IMR-90 (cell line): Measurements from ENCODE around the gene DPP6.

Experiments
- BHLHE40 ChIP-seq: fragments of 150-350 bp; IDR thresholded peaks from 2 replicates; pipeline ENCODE4 v1.6.1; 2016; ENCODE audit warnings: mild to moderate bottlenecking, low read depth, low read length
- CEBPB ChIP-seq: IDR thresholded peaks from 2 replicates; pipeline ENCODE4 v1.6.1; 2012; ENCODE audit warnings: low read depth, low read length, improper control_type of control experiment
- FOS ChIP-seq: fragments of 150-350 bp; IDR thresholded peaks from 2 replicates; pipeline ENCODE4 v1.6.1; 2016; ENCODE audit warnings: low read depth, low read length
- MAFK ChIP-seq: IDR thresholded peaks from 2 replicates; pipeline ENCODE4 v1.6.1; 2012; ENCODE audit warnings: low read depth, low read length, improper control_type of control experiment
- MAZ ChIP-seq: IDR thresholded peaks from 2 replicates; pipeline ENCODE4 v1.6.1; 2012; ENCODE audit warnings: low read depth, mild to moderate bottlenecking, low read length, improper control_type of control experiment, moderate library complexity, borderline replicate concordance
- MXI1 ChIP-seq: IDR thresholded peaks from 2 replicates; pipeline ENCODE4 v1.6.1; 2012; ENCODE audit warnings: low read depth, mild to moderate bottlenecking, low read length, moderate library complexity, borderline replicate concordance
- POLR2A ChIP-seq: IDR thresholded peaks from 2 replicates; pipeline ENCODE4 v1.6.1; 2012; ENCODE audit warnings: mild to moderate bottlenecking, low read depth, low read length
- RAD21 ChIP-seq: IDR thresholded peaks from 2 replicates; pipeline ENCODE4 v1.6.1; 2012; ENCODE audit warnings: low read length, improper control_type of control experiment
- RCOR1 ChIP-seq: IDR thresholded peaks from 2 replicates; pipeline ENCODE4 v1.6.1; 2012; ENCODE audit warnings: mild to moderate bottlenecking, low read length, improper control_type of control experiment; ENCODE audit not compliant: insufficient replicate concordance
- RFX5 ChIP-seq: IDR thresholded peaks from 2 replicates; pipeline ENCODE4 v1.8.0; 2012; ENCODE audit warnings: low read depth, mild to moderate bottlenecking, low read length, moderate library complexity
- SMC3 ChIP-seq: fragments of 150-350 bp; IDR thresholded peaks from 2 replicates; pipeline ENCODE4 v1.6.1; 2016; ENCODE audit warnings: low read depth, mild to moderate bottlenecking, antibody characterized with exemption, low read length, moderate library complexity
- TF ChIP-seq, protein P1 (sequence below): fragments of 150-350 bp; IDR thresholded peaks from 2 replicates; pipeline ENCODE4 v1.6.1; 2017; ENCODE audit warnings: mild to moderate bottlenecking, antibody characterized with exemption, low read length, low read depth
- TF ChIP-seq, protein P2 (sequence below): conservative IDR thresholded peaks from 2 replicates; pipeline ENCODE4 v1.5.1; 2012; ENCODE audit warnings: mild to moderate bottlenecking, low read depth, low read length, improper control_type of control experiment

DNA sequence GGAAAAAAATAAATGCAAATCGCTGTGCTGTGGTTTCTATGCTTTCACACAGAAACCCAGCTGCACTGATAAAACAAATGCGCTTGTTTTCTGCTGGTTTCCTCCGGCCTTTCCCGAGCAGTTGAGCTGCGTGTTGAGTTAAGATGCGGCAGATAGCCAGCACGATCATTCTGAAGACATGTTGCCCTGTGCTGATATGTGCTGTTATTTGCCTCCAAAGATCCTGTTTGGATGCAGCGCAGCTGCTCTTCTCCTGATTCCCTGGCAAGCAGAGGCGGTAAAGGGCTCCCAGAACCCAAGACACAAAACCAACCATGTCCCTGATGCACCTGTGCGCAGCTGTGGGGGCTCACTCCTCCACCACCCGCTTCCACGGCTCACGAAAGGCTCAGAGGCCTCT is 725.3 kb downstream of the DPP6 start:
- TF ChIP-seq, protein P1, sequence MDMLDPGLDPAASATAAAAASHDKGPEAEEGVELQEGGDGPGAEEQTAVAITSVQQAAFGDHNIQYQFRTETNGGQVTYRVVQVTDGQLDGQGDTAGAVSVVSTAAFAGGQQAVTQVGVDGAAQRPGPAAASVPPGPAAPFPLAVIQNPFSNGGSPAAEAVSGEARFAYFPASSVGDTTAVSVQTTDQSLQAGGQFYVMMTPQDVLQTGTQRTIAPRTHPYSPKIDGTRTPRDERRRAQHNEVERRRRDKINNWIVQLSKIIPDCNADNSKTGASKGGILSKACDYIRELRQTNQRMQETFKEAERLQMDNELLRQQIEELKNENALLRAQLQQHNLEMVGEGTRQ, result no peak
- TF ChIP-seq MXI1 (no peak), CEBPB (no peak), POLR2A (no peak), RAD21 (no peak), FOS (no peak), SMC3 (no peak), RCOR1 (no peak), MAFK (no peak), RFX5 (no peak), MAZ (no peak), BHLHE40 (no peak)
- TF ChIP-seq, protein P2, sequence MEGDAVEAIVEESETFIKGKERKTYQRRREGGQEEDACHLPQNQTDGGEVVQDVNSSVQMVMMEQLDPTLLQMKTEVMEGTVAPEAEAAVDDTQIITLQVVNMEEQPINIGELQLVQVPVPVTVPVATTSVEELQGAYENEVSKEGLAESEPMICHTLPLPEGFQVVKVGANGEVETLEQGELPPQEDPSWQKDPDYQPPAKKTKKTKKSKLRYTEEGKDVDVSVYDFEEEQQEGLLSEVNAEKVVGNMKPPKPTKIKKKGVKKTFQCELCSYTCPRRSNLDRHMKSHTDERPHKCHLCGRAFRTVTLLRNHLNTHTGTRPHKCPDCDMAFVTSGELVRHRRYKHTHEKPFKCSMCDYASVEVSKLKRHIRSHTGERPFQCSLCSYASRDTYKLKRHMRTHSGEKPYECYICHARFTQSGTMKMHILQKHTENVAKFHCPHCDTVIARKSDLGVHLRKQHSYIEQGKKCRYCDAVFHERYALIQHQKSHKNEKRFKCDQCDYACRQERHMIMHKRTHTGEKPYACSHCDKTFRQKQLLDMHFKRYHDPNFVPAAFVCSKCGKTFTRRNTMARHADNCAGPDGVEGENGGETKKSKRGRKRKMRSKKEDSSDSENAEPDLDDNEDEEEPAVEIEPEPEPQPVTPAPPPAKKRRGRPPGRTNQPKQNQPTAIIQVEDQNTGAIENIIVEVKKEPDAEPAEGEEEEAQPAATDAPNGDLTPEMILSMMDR, result no peak
